Endothelial cell of umbilical vein (primary cell): ENCODE results near the gene RASSF3. TPM values are rescaled to one million over a fixed set of nuclear protein-coding genes. Genes with fewer than 3 reads are reported as not detected.

Experiments
- BruUV-seq: library from RNA; stranded (reverse); fragments of 400-500 nt; replicated peaks from 2 replicates; lab custom pipeline; 2021; lab: Mats Ljungman, UMichigan
- CTCF ChIA-PET: fragments of 300-600, 350-600 bp; sonication (Branson Sonifier 250); formaldehyde crosslinking; loops from one replicate; lab custom pipeline; 2021; ENCODE audit warnings: antibody characterized with exemption, inconsistent platforms; lab: Charles Lee
- POLR2A ChIA-PET: fragments of 300-600, 350-600 bp; sonication (Branson Sonifier 250); formaldehyde crosslinking; loops from one replicate; lab custom pipeline; 2021; ENCODE audit warnings: antibody characterized with exemption, inconsistent platforms; lab: Charles Lee
- DNase-seq: peaks from one replicate; pipeline ENCODE4 v3.0.0-alpha.2; 2011; ENCODE audit warnings: low read depth, low spot score
- FAIRE-seq: peaks from 2 replicates; lab custom pipeline; 2011; peaks lifted over from hg19 to GRCh38; lab: Jason Lieb, UNC
- H2AFZ ChIP-seq: 2 replicates; pipeline ENCODE4 v1.6.0; 2012; ENCODE audit warnings: low read depth, low read length, control low read depth, inconsistent platforms
- H3K27ac ChIP-seq: 2 replicates; pipeline ENCODE4 v1.5.1; 2011; ENCODE audit warnings: low read depth, mild to moderate bottlenecking, control low read depth, low read length, moderate library complexity; ENCODE audit not compliant: insufficient read depth
- H3K27me3 ChIP-seq, 2 experiments: 2 replicates each; pipeline versions ENCODE4 v1.6.0 to v1.6.1; 2011; ENCODE audit warnings: low read length in 2 of 2, mixed read lengths in 1 of 2; ENCODE audit not compliant: control insufficient read depth in 2 of 2, insufficient read depth in 2 of 2
- H3K36me3 ChIP-seq, 2 experiments: 2 replicates in 1 of 2; 3 replicates in 1 of 2; pipeline ENCODE4 v1.5.1; 2011; ENCODE audit warnings: low read length in 2 of 2, mild to moderate bottlenecking in 1 of 2, moderate library complexity in 1 of 2; ENCODE audit not compliant: control insufficient read depth in 2 of 2, insufficient read depth in 2 of 2; ENCODE audit errors: extremely low read depth in 1 of 2
- H3K4me1 ChIP-seq: 3 replicates; pipeline ENCODE4 v1.5.1; 2011; ENCODE audit warnings: mild to moderate bottlenecking, low read length; ENCODE audit not compliant: control insufficient read depth, insufficient read depth; ENCODE audit errors: extremely low read depth
- H3K4me2 ChIP-seq: 2 replicates; pipeline ENCODE4 v1.6.1; 2011; ENCODE audit warnings: low read length, control low read depth, mixed read lengths; ENCODE audit not compliant: insufficient read depth
- H3K4me3 ChIP-seq, 3 experiments: fragments of 200-600 bp in 1 of 3; sonication (generic), shearing (Covaris generic) in 1 of 3; replicated peaks in 1 of 3; 2 replicates each; pipeline ENCODE4 v1.5.1; 2011 to 2016; ENCODE audit warnings: control low read depth in 3 of 3, low read length in 3 of 3, mild to moderate bottlenecking in 2 of 3, inconsistent platforms in 1 of 3, low read depth in 1 of 3, moderate library complexity in 1 of 3; ENCODE audit not compliant: insufficient read depth in 1 of 3
- H3K79me2 ChIP-seq: 2 replicates; pipeline ENCODE4 v1.6.0; 2012; ENCODE audit warnings: low read length, inconsistent platforms; ENCODE audit not compliant: control insufficient read depth, insufficient read depth
- H3K9ac ChIP-seq: replicated peaks from 2 replicates; pipeline ENCODE3; 2011; ENCODE audit warnings: low read length, control low read depth; ENCODE audit not compliant: insufficient read depth; ENCODE audit errors: extremely low read depth
- H3K9me1 ChIP-seq: replicated peaks from 3 replicates; pipeline ENCODE4 v1.6.0; 2011; ENCODE audit warnings: mild to moderate bottlenecking, low read length; ENCODE audit not compliant: control insufficient read depth, insufficient read depth; ENCODE audit errors: extremely low read depth
- H3K9me3 ChIP-seq: replicated peaks from 2 replicates; pipeline ENCODE4 v1.5.1; 2012; ENCODE audit warnings: low read length, inconsistent platforms; ENCODE audit not compliant: control insufficient read depth, insufficient read depth
- H4K20me1 ChIP-seq: replicated peaks from 2 replicates; pipeline ENCODE3; 2011; ENCODE audit warnings: mild to moderate bottlenecking, low read length; ENCODE audit not compliant: control insufficient read depth, insufficient read depth; ENCODE audit errors: extremely low read depth
- FOS ChIP-seq: IDR thresholded peaks from 2 replicates; pipeline ENCODE4 v1.6.1; 2011; ENCODE audit warnings: mild to moderate bottlenecking, low read length, moderate library complexity, borderline replicate concordance; ENCODE audit not compliant: insufficient read depth
- GATA2 ChIP-seq: IDR thresholded peaks from 2 replicates; pipeline ENCODE4 v1.7.0; 2011; ENCODE audit warnings: low read depth, mild to moderate bottlenecking, moderate library complexity, mixed read lengths, low read length; ENCODE audit not compliant: insufficient read length, insufficient read depth
- JUN ChIP-seq: IDR thresholded peaks from 2 replicates; pipeline ENCODE4 v1.6.1; 2011; ENCODE audit warnings: borderline replicate concordance, low read depth; ENCODE audit not compliant: insufficient read length, insufficient read depth
- MAX ChIP-seq: IDR thresholded peaks from 2 replicates; pipeline ENCODE4 v1.6.1; 2011; ENCODE audit not compliant: insufficient read depth, insufficient read length
- POLR2A ChIP-seq: IDR thresholded peaks from 2 replicates; pipeline ENCODE4 v1.6.1; 2012; ENCODE audit warnings: low read depth, mild to moderate bottlenecking, control low read depth, low read length
- dilution Hi-C: fragments of 300-500 bp; cut with MboI; formaldehyde crosslinking; loops from one replicate; pipeline ENCODE4 v1.15.0; 2019; ENCODE audit warnings: low sequenced_read_pairs; ENCODE audit not compliant: extremely low pct_ligation_motif_present
- intact Hi-C: fragments of 100-400 bp; cut with micrococcal nuclease; formaldehyde crosslinking; loops from one replicate; pipeline ENCODE4 v1.10.0; 2022
- polyA plus RNA-seq, 4 experiments: library from polyadenylated mRNA; depleted of rRNA in 3 of 4; stranded (reverse) in 3 of 4; unstranded in 1 of 4; fragments of >200 nt; gene quantifications; 2 replicates each; pipeline versions ENCODE4 v1.2.1 to v1.2.3, GENCODE V29; 2011 to 2012; ENCODE audit warnings: missing spikeins in 1 of 4
- total RNA-seq: library from RNA; stranded (reverse); gene quantifications from 2 replicates; pipeline ENCODE4 v1.2.3, GENCODE V29; 2021

Gene RASSF3
- total and polyA plus RNA-seq, 2 donors (not counting 3 experiments of a cell fraction or from before 2014, with no cell fraction given) = 20.2 to 60.8 TPM

- H3K4me3 ChIP-seq = no peak overlapping the region
- H4K20me1 ChIP-seq = no peaks in the 10 kb centered on the region
- no TSS peak for BruUV-seq
- no peaks in the 10 kb centered on the region for H3K27me3 ChIP-seq
- H3K36me3 ChIP-seq = peaks cover 6 to 16% of the 10 kb centered on the region in 2 experiments
- ChIA-PET POLR2A (no interaction called here), CTCF (interaction anchor here (1.4 to 1.8 kb wide), 3 partner anchors 18 to 85 kb away, joined by 3 to 5 read pairs (median 4); no protein-coding TSS in a partner anchor)
- no peak overlapping the region for H3K4me2 ChIP-seq
- no peak overlapping the region for H2AFZ ChIP-seq
- TF ChIP-seq MAX = no peak
- TF ChIP-seq FOS = no peak
- TF ChIP-seq JUN = no peak
- TF ChIP-seq POLR2A = no peak
- no peak overlapping the region for H3K9ac ChIP-seq
- H3K79me2 ChIP-seq = no peaks in the 10 kb centered on the region
- FAIRE-seq (no peak), DNase-seq (no peak)
- H3K9me3 ChIP-seq = no peaks in the 10 kb centered on the region
- H3K9me1 ChIP-seq = no peaks in the 10 kb centered on the region
- dilution Hi-C loops = no loop called here
- no peak overlapping the region for H3K27ac ChIP-seq
- H3K4me1 ChIP-seq = no peaks in the 10 kb centered on the region
- intact Hi-C loops = no loop called here
Measured at GRCh38 chr12:64716371-64716770, 106.1 kb downstream of the RASSF3 start.

GRCh38 chr12:64716839-64717455, 106.7 kb downstream of the RASSF3 start:
- no peak overlapping the region for H3K27ac ChIP-seq

More at GRCh38 chr12:64716839-64717455, 106.7 kb downstream of the RASSF3 start:
- no peak overlapping the region for H3K4me3 ChIP-seq
- no peak for FAIRE-seq
- H3K4me1 ChIP-seq = no peaks in the 10 kb centered on the region
- H2AFZ ChIP-seq = no peak overlapping the region
- H3K9me3 ChIP-seq = no peaks in the 10 kb centered on the region
- intact Hi-C loops (no loop called here), dilution Hi-C loops (no loop called here)
- ChIA-PET POLR2A (no interaction called here), CTCF (interaction anchor here (1.4 to 1.8 kb wide), 2 partner anchors 23 to 85 kb away, joined by 3 to 5 read pairs; no protein-coding TSS in a partner anchor)
- H4K20me1 ChIP-seq = no peaks in the 10 kb centered on the region
- no TSS peak for BruUV-seq
- H3K4me2 ChIP-seq = no peak overlapping the region
- no peaks in the 10 kb centered on the region for H3K27me3 ChIP-seq
- H3K9ac ChIP-seq = no peak overlapping the region
- no peak for DNase-seq
- no peaks in the 10 kb centered on the region for H3K9me1 ChIP-seq
- TF ChIP-seq POLR2A (no peak), GATA2 (no peak)
- H3K36me3 ChIP-seq = peaks cover 8 to 19% of the 10 kb centered on the region in 2 experiments
- H3K79me2 ChIP-seq = no peaks in the 10 kb centered on the region
